Tibial nerve (tissue), 3 donors: ENCODE measurements around the gene CCK.

Experiments used
- CTCF ChIP-seq, 5 experiments: fragments of 200-600 bp in 3 of 5; fragments of 450-650 bp in 2 of 5; sonication (generic) in 3 of 5; IDR thresholded peaks; one replicate each; pipeline ENCODE4 v1.5.1; 2016 to 2019; ENCODE audit warnings: antibody characterized with exemption in 5 of 5, mild to moderate bottlenecking in 3 of 5, moderate library complexity in 2 of 5
- POLR2A ChIP-seq, 2 donors: fragments of 450-650 bp; IDR thresholded peaks; one replicate each; pipeline ENCODE4 v1.6.1; 2017; ENCODE audit warnings: antibody characterized with exemption in 2 of 2, mild to moderate bottlenecking in 2 of 2, moderate library complexity in 2 of 2

GRCh38 chr3:42275217-42275616 lies 9.2 kb upstream of the CCK start:
- TF ChIP-seq POLR2A (IDR thresholded peaks at IDR 0.05) = no peak
- TF ChIP-seq CTCF (IDR thresholded peaks at IDR 0.05) = no peak
